Activated T-cell treated with anti-CD3 and anti-CD28 coated beads, Interleukin-2, amount 50 U/mL, for 4 hours (primary cell): ENCODE data around the gene ST3GAL4. TPM values are rescaled to one million over a fixed set of nuclear protein-coding genes. Genes with fewer than 3 reads are reported as not detected.

Source experiments
- ATAC-seq, 2 donors: fragments of 200-7000 bp; cut with Tn5 transposase; one replicate each; pipeline ENCODE4 v1.10.0; 2021
- DNase-seq: peaks from one replicate; pipeline ENCODE4 v3.0.0-alpha.2; 2020
- H3K27me3 Mint-ChIP-seq: one replicate; pipeline ENCODE4 v1.8.0; 2021; ENCODE audit warnings: low read depth, mixed read lengths
- H3K36me3 Mint-ChIP-seq: one replicate; pipeline ENCODE4 v1.8.0; 2022; ENCODE audit warnings: mixed read lengths; ENCODE audit not compliant: insufficient read depth
- H3K4me1 Mint-ChIP-seq: one replicate; pipeline ENCODE4 v1.8.0; 2021; ENCODE audit warnings: low read depth, mixed read lengths
- H3K4me3 Mint-ChIP-seq: one replicate; pipeline ENCODE4 v1.8.0; 2021; ENCODE audit warnings: mild to moderate bottlenecking, moderate library complexity, mixed read lengths
- H3K9me3 Mint-ChIP-seq: one replicate; pipeline ENCODE4 v1.8.0; 2021; ENCODE audit warnings: mixed read lengths
- total RNA-seq, 3 donors: library from RNA; stranded (reverse); gene quantifications; one replicate each; pipeline ENCODE4 v1.2.1, GENCODE V29; 2021

ST3GAL4 gene
- total RNA-seq, 3 donors from 2014 or later: 7.7 to 8.2 (median 7.9) TPM

GRCh38 chr11:126404367-126404766 lies 48.9 kb downstream of the ST3GAL4 start:
- H3K4me3 Mint-ChIP-seq: no peak overlapping the region
- no peak for ATAC-seq
- no peaks in the 10 kb centered on the region for H3K9me3 Mint-ChIP-seq
- no peaks in the 10 kb centered on the region for H3K4me1 Mint-ChIP-seq
- no peak for DNase-seq
- no peaks in the 10 kb centered on the region for H3K27me3 Mint-ChIP-seq
- no peaks in the 10 kb centered on the region for H3K36me3 Mint-ChIP-seq

- no peaks in the 10 kb centered on the region for H3K4me1 Mint-ChIP-seq
- no peaks in the 10 kb centered on the region for H3K9me3 Mint-ChIP-seq
- peaks cover 3% of the 10 kb centered on the region for H3K36me3 Mint-ChIP-seq
These were observed 49.9 kb downstream of the ST3GAL4 start for GRCh38 chr11:126405374-126405773.

GRCh38 chr11:126405906-126406305 lies 50.4 kb downstream of the ST3GAL4 start:
- H3K9me3 Mint-ChIP-seq: no peaks in the 10 kb centered on the region
- no peaks in the 10 kb centered on the region for H3K27me3 Mint-ChIP-seq
- no peak overlapping the region for H3K4me3 Mint-ChIP-seq
- no peak for ATAC-seq
- H3K4me1 Mint-ChIP-seq: no peaks in the 10 kb centered on the region
- H3K36me3 Mint-ChIP-seq: peaks cover 7% of the 10 kb centered on the region
- DNase-seq: no peak

More at GRCh38 chr11:126405374-126405773, 49.9 kb downstream of the ST3GAL4 start:
- no peak for DNase-seq
- ATAC-seq: no peak
- Mint-ChIP-seq H3K27me3 (no peaks in the 10 kb centered on the region), H3K4me3 (no peak overlapping the region)

GRCh38 chr11:126406368-126406767 lies 50.9 kb downstream of the ST3GAL4 start:
- H3K4me3 Mint-ChIP-seq: no peak overlapping the region
- DNase-seq (no peak), ATAC-seq (no peak)
- H3K36me3 Mint-ChIP-seq: peaks cover 7% of the 10 kb centered on the region
- H3K27me3 Mint-ChIP-seq: no peaks in the 10 kb centered on the region
- no peaks in the 10 kb centered on the region for H3K9me3 Mint-ChIP-seq
- H3K4me1 Mint-ChIP-seq: no peaks in the 10 kb centered on the region

- H3K36me3 Mint-ChIP-seq: peaks cover 7% of the 10 kb centered on the region
- H3K4me3 Mint-ChIP-seq: no peak overlapping the region
- H3K4me1 Mint-ChIP-seq: no peaks in the 10 kb centered on the region
- DNase-seq: no peak
- no peaks in the 10 kb centered on the region for H3K9me3 Mint-ChIP-seq
- no peak for ATAC-seq
- H3K27me3 Mint-ChIP-seq: no peaks in the 10 kb centered on the region
These were observed 51.6 kb downstream of the ST3GAL4 start for GRCh38 chr11:126407101-126407521.

- no peak for ATAC-seq
- Mint-ChIP-seq H3K36me3 (peaks cover 7% of the 10 kb centered on the region), H3K27me3 (no peaks in the 10 kb centered on the region), H3K4me3 (no peak overlapping the region), H3K9me3 (no peaks in the 10 kb centered on the region), H3K4me1 (no peaks in the 10 kb centered on the region)
- DNase-seq: no peak
These were observed 52.3 kb downstream of the ST3GAL4 start for GRCh38 chr11:126407682-126408288.

- no peaks in the 10 kb centered on the region for H3K27me3 Mint-ChIP-seq
- no peaks in the 10 kb centered on the region for H3K4me1 Mint-ChIP-seq
- no peaks in the 10 kb centered on the region for H3K9me3 Mint-ChIP-seq
- H3K36me3 Mint-ChIP-seq: peaks cover 7% of the 10 kb centered on the region
- ATAC-seq: no peak
- DNase-seq: no peak
- no peak overlapping the region for H3K4me3 Mint-ChIP-seq
These were observed 53.0 kb downstream of the ST3GAL4 start for GRCh38 chr11:126408496-126408895.

GRCh38 chr11:126408901-126409619 lies 53.6 kb downstream of the ST3GAL4 start:
- no peaks in the 10 kb centered on the region for H3K27me3 Mint-ChIP-seq

GRCh38 chr11:126409620-126409985 lies 54.1 kb downstream of the ST3GAL4 start:
- no peaks in the 10 kb centered on the region for H3K9me3 Mint-ChIP-seq
- peaks cover 7% of the 10 kb centered on the region for H3K36me3 Mint-ChIP-seq
- no peak for ATAC-seq
- no peak for DNase-seq
- no peak overlapping the region for H3K4me3 Mint-ChIP-seq
- H3K27me3 Mint-ChIP-seq: no peaks in the 10 kb centered on the region
- no peaks in the 10 kb centered on the region for H3K4me1 Mint-ChIP-seq

More at GRCh38 chr11:126408901-126409619, 53.6 kb downstream of the ST3GAL4 start:
- ATAC-seq: no peak
- no peak overlapping the region for H3K4me3 Mint-ChIP-seq
- H3K9me3 Mint-ChIP-seq: no peaks in the 10 kb centered on the region
- peaks cover 7% of the 10 kb centered on the region for H3K36me3 Mint-ChIP-seq
- no peaks in the 10 kb centered on the region for H3K4me1 Mint-ChIP-seq
- DNase-seq: no peak

GRCh38 chr11:126410649-126411048 lies 55.2 kb downstream of the ST3GAL4 start:
- H3K9me3 Mint-ChIP-seq: no peaks in the 10 kb centered on the region
- ATAC-seq: no peak
- H3K27me3 Mint-ChIP-seq: no peaks in the 10 kb centered on the region
- no peak overlapping the region for H3K4me3 Mint-ChIP-seq
- H3K4me1 Mint-ChIP-seq: no peaks in the 10 kb centered on the region
- DNase-seq: no peak
- H3K36me3 Mint-ChIP-seq: peaks cover 7% of the 10 kb centered on the region

- Mint-ChIP-seq H3K4me1 (peaks cover 7% of the 10 kb centered on the region), H3K36me3 (peaks cover 7% of the 10 kb centered on the region), H3K9me3 (no peaks in the 10 kb centered on the region), H3K4me3 (no peak overlapping the region), H3K27me3 (no peaks in the 10 kb centered on the region)
- no peak for DNase-seq
- no peak for ATAC-seq
These were observed 56.5 kb downstream of the ST3GAL4 start for GRCh38 chr11:126411971-126412381.

GRCh38 chr11:126413426-126413825 lies 57.9 kb downstream of the ST3GAL4 start:
- no peaks in the 10 kb centered on the region for H3K27me3 Mint-ChIP-seq
- DNase-seq: no peak
- no peak overlapping the region for H3K4me3 Mint-ChIP-seq
- H3K36me3 Mint-ChIP-seq: peaks cover 7% of the 10 kb centered on the region
- no peak for ATAC-seq
- H3K4me1 Mint-ChIP-seq: peaks cover 7% of the 10 kb centered on the region
- H3K9me3 Mint-ChIP-seq: no peaks in the 10 kb centered on the region

- no peaks in the 10 kb centered on the region for H3K27me3 Mint-ChIP-seq
- H3K36me3 Mint-ChIP-seq: peaks cover 7% of the 10 kb centered on the region
- peaks cover 7% of the 10 kb centered on the region for H3K4me1 Mint-ChIP-seq
- DNase-seq (no peak), ATAC-seq (no peak)
- H3K4me3 Mint-ChIP-seq: no peak overlapping the region
- no peaks in the 10 kb centered on the region for H3K9me3 Mint-ChIP-seq
These were observed 58.4 kb downstream of the ST3GAL4 start for GRCh38 chr11:126413843-126414405.

GRCh38 chr11:126414615-126415014 lies 59.1 kb downstream of the ST3GAL4 start:
- ATAC-seq (no peak), DNase-seq (no peak)
- no peak overlapping the region for H3K4me3 Mint-ChIP-seq
- H3K27me3 Mint-ChIP-seq: no peaks in the 10 kb centered on the region
- peaks cover 5% of the 10 kb centered on the region for H3K36me3 Mint-ChIP-seq
- H3K9me3 Mint-ChIP-seq: no peaks in the 10 kb centered on the region
- H3K4me1 Mint-ChIP-seq: peaks cover 7% of the 10 kb centered on the region

- Mint-ChIP-seq H3K4me3 (no peak overlapping the region), H3K4me1 (peaks cover 7% of the 10 kb centered on the region), H3K36me3 (peaks cover 4% of the 10 kb centered on the region)
These were observed 59.6 kb downstream of the ST3GAL4 start for GRCh38 chr11:126415128-126415527.

More at GRCh38 chr11:126415128-126415527, 59.6 kb downstream of the ST3GAL4 start:
- DNase-seq: no peak
- Mint-ChIP-seq H3K27me3 (no peaks in the 10 kb centered on the region), H3K9me3 (no peaks in the 10 kb centered on the region)
- ATAC-seq: no peak
